ENCODE measurements around the gene AP2A1.

Gene AP2A1

DNA sequence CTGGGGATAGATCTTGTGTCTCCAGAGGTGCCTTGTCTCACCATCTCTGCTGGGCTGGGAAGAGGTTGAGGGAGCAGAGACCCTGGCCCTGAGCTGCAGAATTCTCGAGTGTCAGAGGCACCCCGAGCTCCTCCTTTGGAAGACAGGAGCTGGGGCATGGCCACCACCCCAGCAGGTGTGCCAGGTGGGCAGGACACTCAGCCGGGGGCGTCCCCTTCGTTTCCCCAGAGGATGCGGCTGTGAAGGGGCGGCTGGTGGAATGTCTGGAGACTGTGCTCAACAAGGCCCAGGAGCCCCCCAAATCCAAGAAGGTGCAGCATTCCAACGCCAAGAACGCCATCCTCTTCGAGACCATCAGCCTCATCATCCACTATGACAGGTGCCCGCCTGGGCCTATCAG is 31.8 kb downstream of the AP2A1 start:
- in situ Hi-C loops (cut with HindIII; ENCODE audit: low sequenced_read_pairs), result no loop called here
- DNase-seq (ENCODE audit: low read depth, low spot score), result no peak

GRCh38 chr19:49799271-49799797 is 32.5 kb downstream of the AP2A1 start:
- no peak for DNase-seq (ENCODE audit: low read depth, low spot score)
- TF ChIP-seq, protein P1, sequence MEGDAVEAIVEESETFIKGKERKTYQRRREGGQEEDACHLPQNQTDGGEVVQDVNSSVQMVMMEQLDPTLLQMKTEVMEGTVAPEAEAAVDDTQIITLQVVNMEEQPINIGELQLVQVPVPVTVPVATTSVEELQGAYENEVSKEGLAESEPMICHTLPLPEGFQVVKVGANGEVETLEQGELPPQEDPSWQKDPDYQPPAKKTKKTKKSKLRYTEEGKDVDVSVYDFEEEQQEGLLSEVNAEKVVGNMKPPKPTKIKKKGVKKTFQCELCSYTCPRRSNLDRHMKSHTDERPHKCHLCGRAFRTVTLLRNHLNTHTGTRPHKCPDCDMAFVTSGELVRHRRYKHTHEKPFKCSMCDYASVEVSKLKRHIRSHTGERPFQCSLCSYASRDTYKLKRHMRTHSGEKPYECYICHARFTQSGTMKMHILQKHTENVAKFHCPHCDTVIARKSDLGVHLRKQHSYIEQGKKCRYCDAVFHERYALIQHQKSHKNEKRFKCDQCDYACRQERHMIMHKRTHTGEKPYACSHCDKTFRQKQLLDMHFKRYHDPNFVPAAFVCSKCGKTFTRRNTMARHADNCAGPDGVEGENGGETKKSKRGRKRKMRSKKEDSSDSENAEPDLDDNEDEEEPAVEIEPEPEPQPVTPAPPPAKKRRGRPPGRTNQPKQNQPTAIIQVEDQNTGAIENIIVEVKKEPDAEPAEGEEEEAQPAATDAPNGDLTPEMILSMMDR (IDR thresholded peaks at IDR 0.05; ENCODE audit: low read depth, low read length), result no peak
- in situ Hi-C loops (cut with HindIII; ENCODE audit: low sequenced_read_pairs), result no loop called here
- no peak overlapping the region for H3K4me3 ChIP-seq (ENCODE audit: low read depth, low read length)

More for the DNA sequence above, 31.8 kb downstream of the AP2A1 start:
- TF ChIP-seq, protein P1 (IDR thresholded peaks at IDR 0.05; ENCODE audit: low read depth, low read length), result no peak
- no peak overlapping the region for H3K4me3 ChIP-seq (ENCODE audit: low read depth, low read length)

GRCh38 chr19:49799798-49800376 is 33.1 kb downstream of the AP2A1 start:
- H3K4me3 ChIP-seq (ENCODE audit: low read depth, low read length), result no peak overlapping the region
- no peak for DNase-seq (ENCODE audit: low read depth, low spot score)
- TF ChIP-seq, protein P1 (IDR thresholded peaks at IDR 0.05; ENCODE audit: low read depth, low read length), result peak; percentile 21
- in situ Hi-C loops (cut with HindIII; ENCODE audit: low sequenced_read_pairs), result no loop called here

DNA sequence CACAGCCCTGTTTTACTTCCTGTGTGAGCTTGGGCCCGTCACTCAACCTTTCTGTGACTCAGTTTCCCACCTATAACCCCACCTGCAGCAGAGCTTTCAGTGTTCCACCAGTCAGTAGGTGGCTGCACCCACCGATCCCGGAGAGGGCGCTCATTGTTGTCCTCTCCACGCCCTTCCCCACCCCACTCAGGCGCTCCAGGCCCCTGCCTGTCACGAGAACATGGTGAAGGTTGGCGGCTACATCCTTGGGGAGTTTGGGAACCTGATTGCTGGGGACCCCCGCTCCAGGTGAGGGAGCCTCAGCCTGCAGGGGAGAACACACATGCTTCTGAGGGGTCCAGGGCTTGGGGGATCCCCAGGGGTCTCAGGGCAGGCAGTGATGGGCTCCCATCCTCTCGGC is 34.0 kb downstream of the AP2A1 start:
- TF ChIP-seq, protein P1 (IDR thresholded peaks at IDR 0.05; ENCODE audit: low read depth, low read length), result no peak
- in situ Hi-C loops (cut with HindIII; ENCODE audit: low sequenced_read_pairs), result no loop called here
- no peak for DNase-seq (ENCODE audit: low read depth, low spot score)
- H3K4me3 ChIP-seq (ENCODE audit: low read depth, low read length), result no peak overlapping the region

GRCh38 chr19:49801401-49801888 is 34.6 kb downstream of the AP2A1 start:
- in situ Hi-C loops (cut with HindIII; ENCODE audit: low sequenced_read_pairs), result no loop called here
- H3K4me3 ChIP-seq (ENCODE audit: low read depth, low read length), result peak overlapping the region; percentile 3
- TF ChIP-seq, protein P1 (IDR thresholded peaks at IDR 0.05; ENCODE audit: low read depth, low read length), result no peak
- DNase-seq (ENCODE audit: low read depth, low spot score), result no peak

GRCh38 chr19:49801966-49802661 is 35.3 kb downstream of the AP2A1 start:
- peak; percentile 86 for DNase-seq (ENCODE audit: low read depth, low spot score)
- TF ChIP-seq, protein P1 (IDR thresholded peaks at IDR 0.05; ENCODE audit: low read depth, low read length), result peak; percentile 32
- H3K4me3 ChIP-seq (ENCODE audit: low read depth, low read length), result peak overlapping the region; percentile 28
- in situ Hi-C loops (cut with HindIII; ENCODE audit: low sequenced_read_pairs), result no loop called here

Data from astrocyte of the spinal cord (primary cell).